Globus pallidus (tissue), 1 donor: Measurements from ENCODE around the gene EGLN2.
"Not testable (repeated sequence)": the region's sequence is repeated elsewhere in the genome, so short reads cannot be mapped to it uniquely, and the experiment has no call there.

Experiments used
- DNase-seq: peaks from one replicate; pipeline ENCODE4 v3.0.0-alpha.2; 2015; ENCODE audit warnings: low spot score

EGLN2 gene

DNA sequence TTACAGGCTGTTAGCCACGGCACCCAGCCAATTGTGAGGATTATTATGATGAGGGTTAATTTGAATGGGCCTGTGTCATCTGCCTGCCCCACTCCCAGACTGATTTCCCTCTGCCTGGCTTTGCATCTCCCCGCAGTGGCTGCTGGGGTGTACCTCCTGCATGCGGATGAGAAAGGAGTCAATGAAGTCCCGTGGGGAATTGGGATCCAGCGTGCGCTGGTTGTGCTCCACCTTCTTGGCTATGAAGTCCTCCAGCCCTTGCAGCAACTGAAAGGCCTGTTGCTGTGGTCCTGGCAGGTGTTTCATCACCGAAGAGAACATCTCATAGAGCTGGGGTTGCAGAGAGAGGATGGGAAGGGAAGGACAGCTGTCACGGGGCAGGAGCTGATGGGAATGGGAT lies 47.7 kb downstream of the EGLN2 start:
- DNase-seq = not testable (repeated sequence)

DNA sequence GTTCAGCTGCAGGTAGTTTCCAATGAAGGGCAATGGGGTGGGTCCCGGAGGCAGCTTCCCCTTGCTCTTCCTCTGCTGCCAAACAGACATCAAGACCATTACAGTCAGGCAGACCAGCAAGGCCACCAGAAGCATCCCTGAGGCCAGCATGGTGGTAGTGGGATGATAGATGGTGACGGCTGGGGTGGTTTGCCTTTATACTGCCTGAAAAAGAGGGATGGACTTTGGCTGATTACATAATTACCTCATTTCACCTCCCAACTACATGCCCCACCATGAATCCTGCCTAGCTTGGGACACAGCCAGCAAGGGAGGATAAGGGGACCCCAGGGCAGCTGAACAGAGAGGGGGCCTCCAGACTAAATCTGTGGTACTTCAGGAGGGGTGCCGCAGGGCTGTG lies 51.3 kb downstream of the EGLN2 start, which contains the start of gene CYP2A6:
TSS of gene CYP2A6 (minus strand) at position 171 of the 400 bp plus-strand sequence. CDS start at position 150, 21 bp downstream.
- not testable (repeated sequence) for DNase-seq

DNA sequence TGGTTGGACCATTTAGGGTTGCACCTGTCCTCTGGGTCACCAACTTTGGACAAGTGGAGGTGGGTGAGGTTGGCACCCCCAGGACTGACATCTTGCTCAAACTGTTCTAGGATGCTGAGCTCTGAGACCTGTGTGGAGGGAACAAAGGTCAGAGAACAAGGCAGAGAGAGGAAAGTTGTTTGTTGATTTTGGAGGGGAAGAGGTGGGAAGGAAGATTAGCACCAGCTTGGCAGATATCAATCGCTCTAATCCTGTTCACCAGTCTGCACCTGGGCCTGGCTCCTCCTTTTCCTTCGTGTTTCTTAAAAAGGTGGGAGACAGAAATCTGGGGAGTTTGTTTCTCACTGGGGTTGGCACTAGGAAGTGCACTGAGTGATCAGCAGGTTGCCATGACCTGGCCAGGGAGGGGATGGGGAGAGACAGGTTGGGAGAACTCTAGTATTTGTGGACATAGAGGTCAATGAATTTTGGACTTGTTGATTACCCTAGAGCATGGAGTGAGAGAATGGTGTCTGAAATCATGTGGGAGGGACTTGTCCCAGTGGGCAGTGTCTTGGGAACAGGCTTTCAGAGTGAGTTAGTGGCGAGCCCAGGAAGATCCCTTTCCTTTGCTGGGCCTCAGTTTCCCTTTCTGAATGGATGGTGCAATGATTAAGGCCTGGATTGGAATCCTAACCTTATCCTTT lies 53.6 kb downstream of the EGLN2 start:
- not testable (repeated sequence) for DNase-seq
